ENCODE measurements around the gene AP1S3.
A peak's percentile ranks its signal among the peaks of the same experiment; 100 is the strongest.
"Not testable (repeated sequence)": the region's sequence is repeated elsewhere in the genome, so short reads cannot be mapped to it uniquely, and the experiment has no call there.

AP1S3 gene

DNA sequence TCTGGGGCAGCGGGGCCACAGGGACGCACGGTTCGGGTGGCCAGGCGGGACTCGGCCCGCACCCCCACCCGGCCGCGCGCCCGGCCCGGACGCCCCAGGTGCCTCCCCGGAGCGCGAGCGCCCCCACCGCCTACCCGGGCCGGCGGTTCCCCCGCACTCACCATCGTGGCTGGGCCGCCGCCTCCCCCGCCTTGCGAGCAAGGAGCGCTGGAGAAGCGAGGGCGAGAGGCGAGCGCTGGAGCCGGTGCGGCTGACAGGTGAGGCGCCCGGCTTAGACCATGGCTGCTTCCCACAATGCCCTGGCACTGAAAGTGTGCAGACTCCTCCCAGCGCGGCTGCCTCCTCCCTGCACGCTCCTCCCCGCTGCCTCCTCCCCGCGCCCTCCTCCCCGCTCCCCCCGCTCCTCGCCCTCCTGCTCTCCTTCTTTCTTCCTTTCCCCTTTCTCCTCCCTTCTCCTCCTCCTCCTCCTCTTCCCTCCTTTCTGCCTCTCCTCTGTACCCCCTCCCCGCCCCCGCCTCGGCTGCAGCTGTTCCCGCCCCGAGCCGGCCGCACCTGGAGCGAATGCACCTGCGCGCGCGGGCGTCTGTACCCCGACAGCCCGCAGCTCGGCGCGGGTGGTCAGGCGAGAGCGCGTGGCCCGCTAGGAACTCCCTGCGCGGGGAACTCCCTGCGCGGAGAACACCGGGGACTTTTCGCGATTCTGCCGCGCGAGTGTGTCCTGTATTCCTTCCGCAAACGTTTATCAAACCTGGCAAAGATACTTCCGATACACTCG is at the start of gene AP1S3:
Gene AP1S3 (minus strand): TSS at position 296 of the 775 bp plus-strand sequence. CDS start 132 bp downstream, at position 164.
- peak; percentile 79 for DNase-seq

DNA sequence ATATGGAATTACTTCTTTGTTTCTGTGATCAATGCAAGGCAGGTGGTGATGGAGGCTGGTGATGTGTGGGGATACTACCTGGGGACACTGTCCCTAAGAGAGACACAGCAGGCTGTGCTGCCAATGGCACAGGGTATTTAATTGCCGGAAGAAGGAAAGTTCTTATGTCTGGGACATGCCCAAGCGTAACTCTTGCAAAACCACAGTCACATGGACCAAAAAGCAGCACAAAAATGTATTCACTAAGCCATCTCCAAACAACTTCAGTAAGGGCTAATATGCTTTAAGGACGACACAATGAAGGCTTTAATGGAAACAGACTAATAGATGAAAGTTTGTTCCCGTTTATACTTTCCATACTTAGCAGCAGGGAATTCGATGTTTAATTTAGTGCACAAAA is 49.7 kb upstream of the AP1S3 start:
- no peak for DNase-seq

DNA sequence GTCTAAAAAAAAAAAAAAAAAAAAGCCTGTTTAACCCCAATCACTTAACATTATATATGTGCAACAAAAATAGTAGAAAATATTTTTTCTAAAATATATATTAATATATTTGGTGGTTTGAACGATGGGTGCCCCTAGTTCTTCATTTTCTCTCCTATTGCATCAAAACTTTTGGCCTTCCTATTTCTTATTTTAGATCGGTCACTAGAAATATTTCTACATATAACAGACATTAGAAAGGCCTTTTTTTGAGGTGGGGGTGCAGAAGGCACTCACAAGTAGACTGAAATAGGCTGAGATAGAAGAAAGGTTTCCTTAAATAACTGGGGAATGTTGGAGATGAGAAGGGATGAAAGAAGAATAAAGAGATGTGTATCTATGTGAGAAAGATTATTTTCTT is 49.3 kb upstream of the AP1S3 start:
- no peak for DNase-seq

DNA sequence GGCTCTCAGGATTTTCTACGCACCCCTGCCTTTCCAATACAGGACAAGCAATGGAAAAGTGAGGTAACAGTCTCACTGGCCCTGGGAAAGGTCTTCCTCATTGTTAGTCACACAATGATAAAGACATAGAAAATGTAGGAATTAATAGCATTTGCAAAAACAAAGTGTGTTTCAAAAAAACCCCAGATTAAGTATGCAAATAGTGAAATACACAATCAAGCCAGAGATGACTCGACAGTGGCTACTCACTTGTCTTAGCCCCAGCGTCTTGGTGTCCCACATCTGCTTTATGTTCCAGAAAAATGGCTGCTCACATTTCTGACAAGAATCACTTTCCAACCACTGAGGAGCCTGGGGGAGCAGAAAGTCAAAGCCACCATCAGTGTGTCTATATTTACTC is 47.0 kb upstream of the AP1S3 start:
- DNase-seq = no peak

DNA sequence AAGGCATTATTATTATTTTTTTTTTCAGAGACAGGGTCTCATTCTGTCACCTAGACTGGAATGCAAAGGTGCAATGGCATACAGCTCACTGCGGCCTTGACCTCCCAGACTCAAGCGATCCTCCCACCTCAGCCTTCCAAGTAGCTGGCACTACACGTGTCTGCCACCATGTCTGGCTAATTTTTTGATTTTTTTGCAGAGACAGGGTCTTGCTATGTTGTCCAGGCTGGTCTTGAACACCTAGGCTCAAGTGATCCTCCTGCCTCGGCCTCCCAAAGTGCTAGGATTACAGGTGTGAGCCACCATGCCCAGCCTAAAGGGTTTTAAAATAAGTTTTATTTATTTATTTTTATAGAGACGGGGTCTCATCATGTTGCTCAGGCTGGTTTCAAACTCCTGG is 45.3 kb upstream of the AP1S3 start:
- no peak for DNase-seq

DNA sequence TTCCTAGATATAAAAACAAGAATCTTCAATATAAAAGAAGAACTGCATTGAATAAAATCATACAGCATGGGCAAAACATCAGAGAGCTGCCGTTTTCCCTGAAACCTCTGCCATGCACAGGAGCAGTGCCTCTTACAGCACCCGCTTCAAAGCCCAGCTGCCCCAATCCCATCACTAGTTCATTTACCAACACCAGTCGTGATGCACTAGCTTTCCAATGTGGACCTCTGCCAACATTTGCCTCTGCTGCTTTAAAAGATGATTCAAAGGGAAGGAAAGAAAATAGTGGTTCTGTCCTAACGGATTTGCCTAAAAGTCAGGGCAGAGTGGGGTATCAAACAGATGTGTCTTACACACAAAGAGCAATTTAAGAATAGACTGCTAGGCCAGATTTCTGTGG is 43.4 kb upstream of the AP1S3 start:
- no peak for DNase-seq

DNA sequence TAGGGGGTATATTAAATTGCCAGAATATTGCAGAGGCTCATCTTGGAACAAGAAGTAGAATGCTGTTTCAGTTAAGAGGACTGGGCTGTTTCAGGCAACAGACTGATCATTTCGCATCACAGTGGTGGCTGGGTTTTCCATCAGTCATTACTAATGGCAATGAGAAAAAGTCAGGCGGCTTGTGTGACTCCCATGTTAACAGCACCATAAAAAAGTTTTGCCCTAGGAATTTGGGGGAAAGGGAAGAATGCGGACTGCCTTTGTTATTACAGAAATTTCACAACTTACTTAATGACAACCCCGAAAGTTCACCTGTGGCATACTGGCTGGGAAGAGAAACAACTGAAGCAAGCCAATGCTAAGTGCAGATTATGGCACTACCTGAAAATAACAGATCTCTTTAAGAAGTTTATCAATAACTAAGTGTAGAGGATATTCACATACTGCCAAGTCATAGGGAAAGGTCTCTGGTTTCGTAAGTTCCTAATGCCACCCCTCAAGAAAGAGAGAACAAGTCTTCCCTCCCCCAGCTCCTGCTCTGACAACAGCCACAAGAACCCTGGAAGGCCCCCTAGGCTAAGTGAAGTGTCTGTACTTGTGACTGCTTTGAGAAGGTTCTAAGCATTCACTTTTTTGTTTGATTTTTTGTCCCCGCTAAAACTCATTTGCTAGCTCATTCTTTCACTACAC is 40.5 kb upstream of the AP1S3 start:
- DNase-seq = no peak

DNA sequence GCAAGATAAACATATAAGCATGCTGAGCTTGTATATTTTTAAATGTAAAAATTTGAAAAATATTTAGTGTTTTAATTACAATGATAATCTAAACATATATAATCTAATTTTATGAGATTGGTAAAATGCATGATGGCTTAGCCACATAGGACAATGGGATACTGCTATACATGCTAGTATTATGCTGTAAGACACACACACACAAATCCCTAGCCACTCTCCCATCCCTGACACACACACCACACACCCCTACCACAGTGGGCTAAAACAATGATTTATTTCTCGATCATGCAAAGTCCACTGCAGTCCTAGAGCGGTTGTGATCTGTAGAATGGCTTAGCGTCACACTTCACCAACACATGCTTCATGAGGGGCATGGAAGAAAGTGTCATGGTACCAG is 36.3 kb upstream of the AP1S3 start:
- DNase-seq = no peak

DNA sequence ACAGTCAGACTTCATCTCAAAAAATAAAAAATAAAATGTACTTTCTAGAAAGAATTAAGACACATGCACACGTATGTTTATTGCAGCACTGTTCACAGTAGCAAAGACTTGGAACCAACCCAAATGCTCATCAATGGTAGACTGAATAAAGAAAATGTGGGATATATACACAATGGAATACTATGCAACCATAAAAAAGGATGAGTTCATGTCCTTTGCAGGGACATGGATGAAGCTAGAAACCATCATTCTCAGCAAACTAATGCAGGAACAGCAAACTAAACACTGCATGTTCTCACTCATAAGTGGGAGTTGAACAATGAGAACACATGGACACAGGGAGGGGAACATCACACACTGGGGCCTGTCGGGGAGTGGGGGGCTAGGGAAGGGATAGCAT is 35.4 kb upstream of the AP1S3 start:
- not testable (repeated sequence) for DNase-seq

DNA sequence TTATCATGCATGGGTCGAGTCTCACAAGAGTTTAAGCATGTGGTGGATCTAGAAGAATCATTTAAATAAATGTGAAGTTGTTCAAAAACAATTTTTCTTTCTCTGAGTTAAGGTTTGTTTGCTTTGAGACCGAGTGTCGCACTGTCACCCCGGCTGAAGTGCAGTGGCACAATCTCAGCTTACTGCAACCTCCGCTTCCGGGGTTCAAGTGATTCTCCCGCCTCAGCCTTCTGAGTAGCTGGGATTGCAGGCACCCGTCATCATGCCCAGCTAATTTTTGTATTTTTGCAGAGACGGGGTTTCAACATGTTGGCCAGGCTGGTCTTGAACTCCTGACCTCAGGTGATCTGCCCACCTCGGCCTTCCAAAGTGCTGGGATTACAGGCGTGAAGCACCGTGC is 34.3 kb upstream of the AP1S3 start:
- DNase-seq = not testable (repeated sequence)

DNA sequence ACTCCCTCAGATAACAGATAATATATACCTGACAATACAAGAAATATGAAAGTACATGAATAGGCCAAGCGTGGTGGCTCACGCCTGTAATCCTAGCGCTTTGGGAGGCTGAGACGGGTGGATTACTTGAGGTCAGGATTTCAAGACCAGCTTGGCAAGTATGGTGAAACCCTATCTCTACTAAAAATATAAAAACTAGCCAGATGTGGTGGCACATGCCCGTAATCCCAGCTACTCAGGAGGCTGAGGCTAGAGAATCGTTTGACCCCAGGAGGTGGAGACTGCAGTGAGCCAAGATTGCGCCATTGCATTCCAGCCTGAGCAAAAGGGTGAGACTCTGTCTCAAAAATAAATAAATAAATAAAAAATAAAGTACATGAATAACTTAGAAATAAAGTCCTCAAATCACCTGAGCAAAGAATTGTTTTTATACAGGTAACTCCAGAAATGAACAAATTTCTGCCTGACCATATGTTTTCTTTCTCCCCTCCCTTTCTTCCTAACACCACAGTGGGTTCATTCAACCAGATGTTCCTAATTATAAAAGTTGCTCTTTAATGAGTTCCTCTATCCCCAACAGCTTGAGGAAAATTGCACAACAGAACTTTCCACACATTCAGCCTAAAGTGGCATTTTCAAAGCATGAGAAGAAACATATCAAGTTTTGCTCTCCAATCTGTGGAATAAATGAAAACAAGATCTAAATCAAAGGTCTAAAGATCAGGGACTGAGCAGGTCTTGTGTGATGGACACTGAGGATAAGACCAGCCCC is 33.6 kb upstream of the AP1S3 start:
- no peak for DNase-seq

DNA sequence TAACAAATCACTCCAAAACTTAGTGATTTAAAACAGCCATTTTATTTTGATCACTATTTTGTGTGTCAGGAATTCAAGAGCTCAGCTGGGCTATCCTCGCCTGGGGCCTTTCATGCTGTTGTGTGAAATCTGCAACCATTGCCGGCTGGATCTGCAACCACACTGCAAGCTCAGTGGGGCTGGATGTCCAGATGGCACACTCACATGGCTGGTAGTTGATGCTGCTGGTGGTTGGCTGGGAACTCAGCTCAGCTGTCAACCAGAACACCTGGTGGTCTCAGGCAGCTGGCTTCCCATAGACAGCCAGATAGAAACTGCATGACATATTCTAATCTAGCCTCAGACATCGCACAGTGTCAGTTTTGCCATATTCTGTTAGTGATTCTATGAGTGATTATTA is 30.6 kb upstream of the AP1S3 start:
- DNase-seq = no peak

DNA sequence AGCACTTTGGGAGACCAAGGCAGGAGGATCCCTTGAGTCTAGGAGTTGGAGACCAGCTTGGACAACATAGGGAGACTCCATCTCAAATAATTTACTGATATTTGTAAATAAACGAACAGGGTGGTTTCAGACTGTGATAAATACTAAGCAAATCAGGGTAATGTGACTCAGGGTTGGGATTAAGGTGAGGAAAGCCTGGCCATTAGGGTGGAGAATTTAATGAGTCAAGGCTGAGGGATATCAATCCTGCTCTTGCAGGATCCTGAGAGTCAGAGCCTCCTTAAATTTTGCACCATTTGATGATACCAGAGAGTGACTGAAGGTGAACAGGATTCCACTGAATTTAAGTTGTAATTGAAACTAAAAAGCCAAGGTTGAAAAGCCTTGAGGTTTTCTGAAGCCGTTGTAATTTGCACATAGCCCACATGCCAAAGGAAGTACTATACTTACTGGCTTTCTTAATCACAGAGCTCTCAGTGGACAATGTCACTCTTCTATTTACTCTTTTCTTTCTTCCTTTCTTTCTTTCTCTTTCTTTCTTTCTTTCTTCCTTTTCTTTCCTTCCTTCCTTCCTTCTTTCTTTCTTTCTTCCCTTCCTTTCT is 28.6 kb upstream of the AP1S3 start:
- DNase-seq = no peak

DNA sequence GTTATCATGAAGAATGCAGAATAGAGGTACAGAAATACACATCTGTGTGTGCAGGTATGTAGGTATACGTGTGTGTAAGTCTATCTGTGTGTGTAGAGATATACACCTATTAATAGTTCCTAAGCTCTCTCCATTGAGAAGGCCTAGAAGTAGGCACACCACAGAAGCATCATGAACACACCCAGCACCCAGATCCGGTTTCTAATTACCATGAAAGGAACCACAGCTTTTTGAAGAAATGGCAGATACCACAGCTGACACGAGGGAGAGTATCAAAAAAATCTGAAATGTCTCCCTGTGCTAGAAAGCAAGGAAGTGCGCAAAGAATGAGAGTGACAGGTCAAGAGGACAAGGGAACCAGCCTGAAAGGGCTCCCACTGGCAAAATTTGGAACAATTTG is 27.7 kb upstream of the AP1S3 start:
- DNase-seq = no peak

DNA sequence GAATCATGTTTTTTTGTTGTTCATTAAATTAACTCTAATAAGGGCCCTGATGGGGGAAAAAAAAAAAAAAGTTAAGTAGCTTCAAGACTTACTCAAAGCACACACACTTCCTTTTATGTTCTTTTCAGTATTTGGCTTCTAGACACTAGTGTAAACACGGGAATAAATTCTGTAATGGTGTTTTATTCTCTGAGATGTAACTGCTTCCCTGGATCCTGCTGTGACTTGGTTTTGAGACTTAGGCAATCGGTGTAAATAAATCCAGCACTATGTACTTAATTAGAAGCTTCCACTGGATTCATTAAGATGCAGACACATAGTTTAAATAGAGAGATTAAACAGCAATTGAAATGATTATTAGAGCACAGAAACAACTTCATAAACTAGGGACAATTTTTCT is 26.1 kb upstream of the AP1S3 start:
- DNase-seq = no peak

DNA sequence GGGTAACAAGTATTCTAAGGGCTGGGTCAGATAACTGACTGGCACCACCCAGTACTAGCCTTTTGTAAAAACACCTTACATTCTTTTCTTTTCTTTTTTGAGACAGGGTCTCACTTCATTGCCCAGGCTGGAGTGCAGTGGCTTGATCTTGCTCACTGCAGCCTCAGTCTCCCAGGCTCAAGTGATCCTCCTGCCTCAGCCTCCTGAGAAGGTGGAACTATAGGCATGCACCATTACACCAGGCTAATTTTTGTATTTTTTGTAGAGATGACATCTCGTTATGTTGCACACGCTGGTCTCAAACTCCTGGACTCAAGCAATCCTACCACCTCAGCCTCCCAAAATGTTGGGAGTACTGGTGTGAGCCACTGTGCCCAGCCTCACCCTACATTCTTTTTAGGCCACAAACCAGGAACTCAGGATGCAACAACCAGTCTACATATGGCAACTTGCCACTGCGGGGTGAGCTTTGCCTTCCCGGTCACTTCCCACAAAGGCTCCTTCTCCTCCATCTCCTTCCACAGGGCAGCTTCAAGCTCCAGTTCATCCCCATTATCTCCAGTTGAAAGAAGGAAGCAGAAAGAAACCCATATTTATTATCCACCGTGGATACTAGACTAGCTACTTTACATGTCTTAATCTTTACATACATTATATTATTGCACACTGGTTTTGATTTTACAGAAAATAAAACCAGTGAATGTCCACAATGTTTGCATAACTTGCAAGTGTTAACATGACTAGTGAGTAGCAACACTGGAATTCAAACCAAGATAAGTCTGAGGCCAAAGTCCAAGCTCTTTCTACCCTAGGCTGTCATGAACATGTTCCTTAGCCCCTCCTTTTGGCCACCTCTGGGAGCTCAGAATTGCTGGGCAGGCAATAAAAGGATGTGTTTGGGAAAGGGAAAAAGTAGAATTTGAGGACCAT is 23.7 kb upstream of the AP1S3 start:
- DNase-seq = no peak

DNA sequence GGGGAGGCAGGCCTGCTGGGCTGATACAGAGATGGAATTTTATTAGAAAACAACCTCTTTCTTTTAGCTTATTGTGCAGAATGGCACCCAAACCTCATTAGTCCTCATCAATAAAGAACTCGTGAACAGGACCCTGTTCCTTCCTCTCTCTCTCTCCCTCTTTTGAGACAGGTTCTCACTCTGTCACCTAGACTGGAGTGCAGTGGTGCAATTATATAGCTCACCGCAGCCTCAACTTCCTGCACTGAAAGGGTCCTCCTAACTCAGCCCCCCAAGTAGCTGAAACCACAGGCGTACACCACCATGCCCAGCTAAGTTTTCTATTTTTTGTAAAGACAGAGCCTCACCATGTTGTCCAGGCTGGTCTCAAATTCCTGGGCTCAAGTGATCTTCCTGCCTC is 21.7 kb upstream of the AP1S3 start:
- DNase-seq = no peak

DNA sequence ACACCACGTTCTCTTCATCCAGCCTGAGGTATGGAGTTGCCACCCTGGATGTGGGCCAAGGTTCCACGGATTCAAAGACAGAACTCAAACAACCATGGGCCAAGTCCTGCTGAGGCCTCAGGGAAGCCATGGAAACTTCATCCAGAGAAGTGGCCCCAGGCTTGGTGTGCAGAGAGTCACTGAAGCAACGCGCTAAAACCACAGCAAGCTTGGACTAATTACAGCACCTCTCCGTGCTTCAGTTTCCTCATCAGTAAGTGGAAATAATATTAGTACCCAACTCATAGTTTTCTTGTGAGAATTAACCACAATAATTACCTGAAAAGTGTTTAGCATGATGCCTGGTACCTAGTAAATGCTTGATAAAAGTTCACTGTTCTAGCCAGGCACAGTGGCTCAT is 19.2 kb upstream of the AP1S3 start:
- DNase-seq = no peak

DNA sequence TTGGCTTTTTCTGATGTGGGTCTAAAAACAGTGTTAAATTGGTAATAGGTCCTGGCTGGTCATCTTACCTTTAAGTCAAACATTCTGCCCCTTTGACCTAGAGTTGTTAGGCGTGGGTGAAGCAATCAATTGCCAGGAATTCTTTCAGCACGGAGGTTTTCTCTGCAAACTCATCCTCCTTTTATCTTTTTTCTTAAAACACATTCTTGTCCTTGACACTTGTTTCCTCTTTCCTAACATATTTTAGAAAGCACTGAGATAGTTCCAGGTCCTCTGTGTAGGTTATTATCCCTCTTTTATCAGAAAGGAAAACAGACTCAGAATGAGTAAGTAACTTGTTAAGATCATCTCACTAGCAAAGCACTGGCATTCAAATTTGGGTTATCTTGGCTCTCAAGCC is 18.6 kb upstream of the AP1S3 start:
- DNase-seq = no peak

DNA sequence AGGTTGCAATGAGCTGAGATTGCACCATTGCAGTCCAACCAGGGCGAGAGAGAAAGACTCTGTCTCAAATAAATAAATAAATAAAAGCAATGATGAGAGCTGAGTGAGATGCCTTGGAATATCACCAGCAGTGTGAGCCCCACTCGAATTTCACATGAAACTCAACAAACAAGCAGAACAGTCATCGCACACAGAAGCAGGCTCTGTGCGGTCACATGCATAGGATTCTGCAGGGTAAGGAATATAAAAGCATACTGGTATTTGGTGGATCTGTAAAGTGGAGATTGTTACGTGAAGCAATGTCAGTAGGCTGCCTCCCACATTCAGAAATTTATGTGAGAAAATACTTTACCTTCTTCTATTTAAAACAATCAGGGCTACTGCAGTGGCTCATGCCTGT is 18.0 kb upstream of the AP1S3 start:
- DNase-seq = no peak

DNA sequence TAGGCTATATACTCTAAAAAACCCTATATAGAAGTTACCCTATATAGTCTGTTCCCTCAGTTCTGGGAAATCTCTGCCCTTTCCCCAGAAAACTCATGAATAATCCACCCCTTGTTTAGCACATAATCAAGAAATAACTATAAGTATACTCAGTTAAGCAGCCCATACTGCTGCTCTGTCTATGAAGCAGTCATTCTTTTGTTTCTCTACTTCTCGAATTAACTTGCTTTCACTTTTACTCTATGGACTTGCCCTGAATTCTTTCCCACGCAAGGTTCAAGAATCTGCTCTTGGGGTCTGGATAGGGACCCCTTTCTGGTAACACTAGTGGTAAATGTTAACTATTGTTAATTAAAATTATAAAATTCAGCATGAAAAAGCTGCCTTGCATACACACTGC is 17.4 kb upstream of the AP1S3 start:
- DNase-seq = no peak

DNA sequence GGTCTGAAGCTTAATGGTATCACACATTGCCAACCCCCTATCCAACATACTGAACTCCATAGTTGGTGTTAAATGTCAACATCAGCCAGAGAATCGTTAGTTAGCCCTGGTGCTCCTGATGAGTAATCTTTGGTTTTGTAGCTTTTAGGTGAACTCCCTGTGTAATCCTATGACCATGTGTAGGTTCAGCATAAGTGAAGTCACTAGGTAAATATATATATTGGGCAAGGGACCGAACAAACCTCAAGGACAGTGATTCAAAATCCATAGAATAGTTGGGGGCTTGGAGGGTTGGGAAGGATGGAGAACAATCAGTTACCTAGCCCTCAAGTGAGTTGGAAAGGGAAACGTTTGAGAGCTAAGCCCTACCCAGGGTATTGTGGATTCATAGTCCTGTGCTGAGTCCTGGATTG is 16.0 kb upstream of the AP1S3 start:
- DNase-seq = no peak

All from stimulated activated CD4-positive, alpha-beta T cell treated with anti-CD3 and anti-CD28 coated beads, Interleukin-4, amount 100 ng/mL, for 1 hour (primary cell).